Heart right ventricle (tissue), 16 donors: ENCODE measurements around the gene LARGE1. TPM values are rescaled to one million over a fixed set of nuclear protein-coding genes. Genes with fewer than 3 reads are reported as not detected.

Source experiments
- ATAC-seq, 8 donors: fragments of 200-7000 bp; cut with Tn5 transposase; one replicate each; pipeline ENCODE4 v1.9.1; 2020; ENCODE audit warnings: mild to moderate bottlenecking in 8 of 8, moderate library complexity in 8 of 8, moderate number of reproducible peaks in 1 of 8
- DNase-seq, 2 donors: peaks; one replicate each; pipeline ENCODE4 v3.0.0-alpha.2; 2020
- H3K27ac ChIP-seq, 10 donors: fragments of 200-600 bp; sonication (generic) in 2 of 10; one replicate each; pipeline versions ENCODE4 v1.5.0 to v1.8.0; 2020 to 2022; ENCODE audit warnings: mild to moderate bottlenecking in 3 of 10
- H3K27me3 ChIP-seq, 7 donors: fragments of 200-600 bp; one replicate each; pipeline ENCODE4 v1.8.0; 2021 to 2022; ENCODE audit warnings: mild to moderate bottlenecking in 2 of 7
- H3K36me3 ChIP-seq, 9 donors: fragments of 200-600 bp; sonication (generic) in 1 of 9; one replicate each; pipeline versions ENCODE4 v1.5.0 to v1.8.0; 2020 to 2022; ENCODE audit warnings: mild to moderate bottlenecking in 2 of 9
- H3K4me1 ChIP-seq, 9 donors: fragments of 200-600 bp; sonication (generic) in 1 of 9; one replicate each; pipeline versions ENCODE4 v1.5.0 to v1.8.0; 2020 to 2022; ENCODE audit warnings: mild to moderate bottlenecking in 4 of 9
- H3K4me3 ChIP-seq, 10 donors: fragments of 200-600 bp; sonication (generic) in 2 of 10; one replicate each; pipeline versions ENCODE4 v1.5.0 to v1.8.0; 2020 to 2022; ENCODE audit warnings: mild to moderate bottlenecking in 7 of 10, moderate library complexity in 2 of 10
- H3K9me3 ChIP-seq, 11 donors: fragments of 200-600 bp in 10 of 11; sonication (generic) in 2 of 11; one replicate each; pipeline versions ENCODE4 v1.5.0 to v1.8.0; 2013 to 2022; ENCODE audit warnings: mild to moderate bottlenecking in 2 of 11, control low read depth in 1 of 11, moderate library complexity in 1 of 11
- WGBS, 2 donors: extraction: QIAGEN DNeasy Blood & Tissue Kit; methylation state at CpG; one replicate each; pipeline ENCODE4 v1.1.7; 2013; ENCODE audit warnings: inconsistent platforms in 1 of 2; 5-methylcytosine and 5-hydroxymethylcytosine counted together
- intact Hi-C, 10 donors: fragments of 100-400 bp; cut with DNase I; formaldehyde crosslinking; loops; one replicate each; pipeline versions ENCODE4 v1.11.1 to v1.14.2; 2022
- polyA plus RNA-seq, 2 donors: library from polyadenylated mRNA; stranded (reverse); fragments of 200-250 nt; gene quantifications; one replicate each; pipeline ENCODE4 v1.2.3, GENCODE V29; 2013
- total RNA-seq, 10 donors: library from RNA; stranded (reverse); fragmentation: NEBNext Ultra II Directional in 3 of 10; extraction: Animal tissue kit (Norgen Biotek cat#: 25700) in 3 of 10; gene quantifications; one replicate each; pipeline versions ENCODE4 v1.2.1 to v1.2.4, GENCODE V29; 2021 to 2023
- TF ChIP-seq, protein P1 (sequence below), 9 donors: fragments of 200-600 bp; sonication (generic) in 2 of 9; IDR thresholded peaks; one replicate each; pipeline versions ENCODE4 v1.5.0 to v1.8.0; 2021 to 2022; ENCODE audit warnings: antibody characterized with exemption in 9 of 9, mild to moderate bottlenecking in 5 of 9, moderate library complexity in 1 of 9
- donor health status: Arrhythmogenic right ventricular cardiomyopathy.
- donor health status: ischemic (EF 13 %, LVEDD 7.1; RV severe dilation, severe dysfunction).
- donor health status: healthy with polysubstance abuse.
- donor health status: DM: no; HTN: yes; CAD: no.
- donor health status: DM: no; HTN: no; CAD: no.
- donor health status: ischemic (EF 25% LVEDD 6.9; RV normal size, moderate dysfunction).
- donor health status: ischemic (EF 25% LVEDD 5.7; RV mildly dilated, moderate dysfunction).
- donor health status: healthy.
- donor health status: DM: yes; HTN: yes; CAD: no.
- donor health status: Ischemic cardiomyopathy.
- donor health status: ischemic (EF 35%, LVEDD 5.7; RV mildly dilated, moderate dysfunction).
- donor health status: nonischemic (EF 11% LVEDD 7.7; RV severe dilation, severe dysfunction).
- donor health status: DM: yes; HTN: yes; CAD: no.
- donor health status: PGD.
- donor health status: ischemic (EF 29% LVEDD 5.4; RV normal size, mild dysfunction).
- donor health status: nonischemic (EF 23%, LVEDD 6.1; RV moderate dilation, normal function).

Gene LARGE1
- total and polyA plus RNA-seq, 12 donors, result 33.7 to 184 (median 144) TPM

DNA sequence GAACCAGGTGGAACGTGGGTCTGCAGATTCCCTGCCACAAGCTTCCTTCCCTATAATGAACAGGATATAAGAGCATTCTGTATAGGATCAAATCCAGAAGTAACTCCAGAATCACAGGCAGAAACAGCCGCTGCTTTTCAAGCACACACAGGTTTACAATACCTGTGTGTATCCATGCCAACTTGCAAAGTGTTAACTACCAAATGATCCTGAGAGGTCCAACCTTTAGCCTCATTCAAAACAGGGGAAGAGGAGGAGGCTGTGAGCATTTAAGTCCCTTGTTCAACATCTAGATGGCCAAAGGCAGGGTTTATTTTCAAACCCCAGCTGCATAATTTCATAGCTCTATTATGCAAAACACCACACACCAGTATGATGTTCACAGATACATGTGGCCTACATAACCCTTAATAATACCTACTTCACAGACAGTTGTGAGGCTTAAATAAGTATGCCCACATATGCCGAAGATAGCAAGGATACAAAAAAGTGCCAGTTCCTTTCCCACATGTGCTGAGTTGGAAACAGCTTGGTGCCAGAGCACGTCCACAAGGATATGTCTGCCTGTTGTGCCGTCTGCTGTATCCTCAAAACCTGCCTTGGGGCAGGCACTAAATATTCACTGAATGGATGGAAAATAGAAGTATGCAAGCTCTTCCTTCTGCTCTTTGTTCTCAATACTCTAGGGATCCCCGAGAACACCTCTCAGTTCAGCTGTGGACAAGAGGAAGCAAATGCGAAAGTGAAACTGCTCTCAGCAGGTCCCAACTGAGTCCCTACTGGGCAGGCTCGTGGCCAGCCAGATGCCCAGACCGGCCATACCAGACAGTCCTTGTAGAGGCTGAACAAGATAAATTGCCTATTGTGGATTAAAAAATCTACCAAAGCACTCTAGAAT is 66.8 kb downstream of the LARGE1 start:
- Histone ChIP-seq H3K4me3 (peak overlapping the region in 9 of 10 donors; percentile 35 to 67 (median 54)), H3K9me3 (no peaks in the 10 kb centered on the region), H3K27me3 (no peaks in the 10 kb centered on the region), H3K36me3 (no peaks in the 10 kb centered on the region), H3K27ac (peak overlapping the region in 9 of 10 donors; percentile 31 to 83 (median 69)), H3K4me1 (peaks cover 2 to 69% (median 45%) of the 10 kb centered on the region in 9 donors)
- 20 to 21% methylated on average over 9 of the region's 9 CpGs for WGBS, 2 donors
- ATAC-seq, result peak; percentile 83 to 96 (median 93)
- intact Hi-C loops, result loop anchor here in 3 of 10 donors (5.0 to 10.0 kb wide), 2 partner anchors 61 to 69 kb away; partner anchors contain the start of gene LARGE1 (in 2 of the 3)
- TF ChIP-seq, protein P1, sequence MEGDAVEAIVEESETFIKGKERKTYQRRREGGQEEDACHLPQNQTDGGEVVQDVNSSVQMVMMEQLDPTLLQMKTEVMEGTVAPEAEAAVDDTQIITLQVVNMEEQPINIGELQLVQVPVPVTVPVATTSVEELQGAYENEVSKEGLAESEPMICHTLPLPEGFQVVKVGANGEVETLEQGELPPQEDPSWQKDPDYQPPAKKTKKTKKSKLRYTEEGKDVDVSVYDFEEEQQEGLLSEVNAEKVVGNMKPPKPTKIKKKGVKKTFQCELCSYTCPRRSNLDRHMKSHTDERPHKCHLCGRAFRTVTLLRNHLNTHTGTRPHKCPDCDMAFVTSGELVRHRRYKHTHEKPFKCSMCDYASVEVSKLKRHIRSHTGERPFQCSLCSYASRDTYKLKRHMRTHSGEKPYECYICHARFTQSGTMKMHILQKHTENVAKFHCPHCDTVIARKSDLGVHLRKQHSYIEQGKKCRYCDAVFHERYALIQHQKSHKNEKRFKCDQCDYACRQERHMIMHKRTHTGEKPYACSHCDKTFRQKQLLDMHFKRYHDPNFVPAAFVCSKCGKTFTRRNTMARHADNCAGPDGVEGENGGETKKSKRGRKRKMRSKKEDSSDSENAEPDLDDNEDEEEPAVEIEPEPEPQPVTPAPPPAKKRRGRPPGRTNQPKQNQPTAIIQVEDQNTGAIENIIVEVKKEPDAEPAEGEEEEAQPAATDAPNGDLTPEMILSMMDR (IDR thresholded peaks at IDR 0.05), result no peak
- peak; percentile 63 to 68 for DNase-seq

DNA sequence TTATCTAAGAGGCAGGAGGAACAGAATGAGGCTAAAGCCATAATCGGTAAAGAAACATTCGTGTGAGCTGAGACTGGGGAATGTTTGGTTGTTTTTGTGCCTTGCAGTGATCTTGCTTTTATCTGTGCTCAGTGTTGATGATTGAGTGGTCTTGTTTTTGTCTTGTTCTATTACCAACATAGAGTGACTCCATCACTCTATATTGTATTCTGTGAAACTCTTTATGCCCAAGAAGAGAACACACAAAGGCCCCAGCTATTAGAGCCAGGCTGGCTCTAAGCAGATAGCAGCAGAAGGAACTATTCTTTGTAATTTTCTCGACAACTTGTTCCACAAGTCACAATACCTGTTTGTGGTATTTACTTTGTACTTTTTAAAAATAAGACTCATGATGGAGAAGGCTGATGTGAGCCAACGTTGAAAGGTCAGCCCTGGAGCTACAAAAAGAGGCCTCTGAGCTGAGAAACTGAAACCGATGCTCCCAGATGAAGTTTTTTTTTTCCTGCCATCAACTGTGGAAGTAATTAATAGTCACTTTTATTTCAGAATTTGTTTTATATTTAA is 68.4 kb downstream of the LARGE1 start:
- intact Hi-C loops, result loop anchor here in 3 of 10 donors (5.0 to 10.0 kb wide), 2 partner anchors 63 to 70 kb away; partner anchors contain the start of gene LARGE1 (in 2 of the 3)
- ATAC-seq (no peak), DNase-seq (no peak)
- Histone ChIP-seq H3K36me3 (no peaks in the 10 kb centered on the region), H3K27ac (peak overlapping the region in 6 of 10 donors; percentile 22 to 44 (median 34)), H3K4me1 (peaks cover 2 to 77% (median 52%) of the 10 kb centered on the region in 9 donors), H3K27me3 (no peaks in the 10 kb centered on the region), H3K4me3 (no peak overlapping the region), H3K9me3 (peaks cover 0 to 8% (median 0%) of the 10 kb centered on the region in 11 donors)
- WGBS, 2 donors, result 51 to 55% methylated on average over 5 of the region's 5 CpGs
- TF ChIP-seq, protein P1 (IDR thresholded peaks at IDR 0.05), result no peak

DNA sequence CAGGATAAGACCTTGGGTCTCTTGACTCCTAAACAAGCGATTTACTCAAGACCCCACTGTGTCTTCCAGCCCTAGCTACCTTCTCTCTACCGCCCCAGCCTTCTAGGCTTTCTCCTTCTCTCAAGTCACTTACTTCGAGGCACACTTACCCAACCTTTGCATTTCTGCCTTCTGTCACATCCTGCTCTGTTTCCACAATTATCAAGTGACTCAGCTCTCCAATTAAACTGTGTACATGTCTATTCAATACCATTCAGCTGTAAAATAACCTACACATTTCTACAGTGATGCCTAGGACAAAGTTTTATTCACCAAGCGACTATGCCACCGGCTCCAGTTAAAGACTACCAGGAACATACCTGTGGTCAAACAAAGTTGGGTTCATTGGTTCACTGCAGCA is 69.0 kb downstream of the LARGE1 start:
- 78 to 83% methylated on average over 5 of the region's 5 CpGs for WGBS, 2 donors
- H3K4me1 ChIP-seq, result peaks cover 2 to 71% (median 52%) of the 10 kb centered on the region in 9 donors
- ATAC-seq, result no peak

More for the DNA sequence above, 69.0 kb downstream of the LARGE1 start:
- peak overlapping the region in 4 of 10 donors; percentile 22 to 39 (median 30) for H3K27ac ChIP-seq
- DNase-seq, result no peak
- TF ChIP-seq, protein P1 (IDR thresholded peaks at IDR 0.05), result no peak
- H3K36me3 ChIP-seq, result no peaks in the 10 kb centered on the region
- peaks cover 0 to 10% (median 0%) of the 10 kb centered on the region in 11 donors for H3K9me3 ChIP-seq
- H3K4me3 ChIP-seq, result no peak overlapping the region
- no peaks in the 10 kb centered on the region for H3K27me3 ChIP-seq
- intact Hi-C loops, result loop anchor here in 3 of 10 donors (5.0 to 10.0 kb wide), 2 partner anchors 64 to 71 kb away; partner anchors contain the start of gene LARGE1 (in 2 of the 3)
